AG04449 (cell line): ENCODE measurements around the gene RBP4.

Experiments used
- CTCF ChIA-PET: fragments of 350-600 bp; formaldehyde crosslinking; extraction: SDS; loops from one replicate; lab custom pipeline; 2021; ENCODE audit warnings: antibody characterized with exemption; lab: Yijun Ruan, JAX
- POLR2A ChIA-PET: fragments of 400-600, 350-600 bp; formaldehyde crosslinking; extraction: SDS; loops from one replicate; lab custom pipeline; 2020; ENCODE audit warnings: antibody characterized with exemption, inconsistent platforms; lab: Yijun Ruan, JAX
- DNase-seq: peaks from one replicate; pipeline ENCODE4 v3.0.0-alpha.2; 2010; ENCODE audit warnings: low read depth, low spot score
- H3K4me3 ChIP-seq: 2 replicates; pipeline ENCODE4 v1.5.1; 2011; ENCODE audit warnings: low read depth, mild to moderate bottlenecking, control low read depth, low read length
- TF ChIP-seq, protein P1 (sequence below): IDR thresholded peaks from one replicate; pipeline ENCODE4 v1.5.1; 2011; ENCODE audit warnings: mild to moderate bottlenecking, moderate library complexity, low read length, control low read depth, inconsistent platforms; ENCODE audit not compliant: insufficient read depth; ENCODE audit errors: missing control alignments

Gene RBP4

DNA sequence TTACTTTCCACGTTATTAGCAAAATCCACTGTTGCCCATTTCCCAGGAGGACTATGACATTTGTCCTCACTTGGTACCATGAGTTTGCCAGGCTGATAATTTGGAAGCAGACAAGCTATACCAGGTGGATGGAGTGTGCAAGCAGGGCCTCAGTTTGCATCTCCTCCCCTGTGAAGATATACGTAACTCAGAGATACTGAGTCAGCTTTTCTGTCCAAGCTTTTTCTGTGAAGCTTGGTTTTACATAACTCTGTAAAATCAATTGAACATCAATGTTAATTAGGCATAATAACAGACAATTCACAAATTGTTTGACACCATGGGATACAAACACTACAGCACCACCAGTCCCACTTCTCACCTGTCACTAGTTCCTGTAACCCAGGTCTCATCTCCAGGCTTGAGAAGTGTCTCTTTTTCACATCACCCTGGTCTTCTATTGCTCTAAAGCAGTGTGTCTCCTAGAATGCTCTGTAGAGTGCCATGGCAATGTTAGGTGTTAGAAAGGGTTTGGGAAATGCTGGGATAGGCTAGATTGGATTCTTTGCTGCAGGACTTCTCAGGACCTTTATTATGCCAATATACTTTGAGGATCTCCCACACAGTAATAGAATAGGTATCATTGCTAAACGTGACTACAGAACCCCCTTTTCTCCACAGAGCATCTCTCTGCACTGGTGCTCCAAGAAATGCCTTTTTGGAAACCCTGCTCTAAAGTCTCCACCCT lies 20.9 kb downstream of the RBP4 start:
- no peak overlapping the region for H3K4me3 ChIP-seq
- DNase-seq: no peak
- POLR2A ChIA-PET: no interaction called here
- CTCF ChIA-PET: interaction anchor here (2.1 kb wide), 1 partner anchor 25 kb away, joined by 5 read pairs; no protein-coding TSS in a partner anchor
- TF ChIP-seq, protein P1, sequence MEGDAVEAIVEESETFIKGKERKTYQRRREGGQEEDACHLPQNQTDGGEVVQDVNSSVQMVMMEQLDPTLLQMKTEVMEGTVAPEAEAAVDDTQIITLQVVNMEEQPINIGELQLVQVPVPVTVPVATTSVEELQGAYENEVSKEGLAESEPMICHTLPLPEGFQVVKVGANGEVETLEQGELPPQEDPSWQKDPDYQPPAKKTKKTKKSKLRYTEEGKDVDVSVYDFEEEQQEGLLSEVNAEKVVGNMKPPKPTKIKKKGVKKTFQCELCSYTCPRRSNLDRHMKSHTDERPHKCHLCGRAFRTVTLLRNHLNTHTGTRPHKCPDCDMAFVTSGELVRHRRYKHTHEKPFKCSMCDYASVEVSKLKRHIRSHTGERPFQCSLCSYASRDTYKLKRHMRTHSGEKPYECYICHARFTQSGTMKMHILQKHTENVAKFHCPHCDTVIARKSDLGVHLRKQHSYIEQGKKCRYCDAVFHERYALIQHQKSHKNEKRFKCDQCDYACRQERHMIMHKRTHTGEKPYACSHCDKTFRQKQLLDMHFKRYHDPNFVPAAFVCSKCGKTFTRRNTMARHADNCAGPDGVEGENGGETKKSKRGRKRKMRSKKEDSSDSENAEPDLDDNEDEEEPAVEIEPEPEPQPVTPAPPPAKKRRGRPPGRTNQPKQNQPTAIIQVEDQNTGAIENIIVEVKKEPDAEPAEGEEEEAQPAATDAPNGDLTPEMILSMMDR: no peak

DNA sequence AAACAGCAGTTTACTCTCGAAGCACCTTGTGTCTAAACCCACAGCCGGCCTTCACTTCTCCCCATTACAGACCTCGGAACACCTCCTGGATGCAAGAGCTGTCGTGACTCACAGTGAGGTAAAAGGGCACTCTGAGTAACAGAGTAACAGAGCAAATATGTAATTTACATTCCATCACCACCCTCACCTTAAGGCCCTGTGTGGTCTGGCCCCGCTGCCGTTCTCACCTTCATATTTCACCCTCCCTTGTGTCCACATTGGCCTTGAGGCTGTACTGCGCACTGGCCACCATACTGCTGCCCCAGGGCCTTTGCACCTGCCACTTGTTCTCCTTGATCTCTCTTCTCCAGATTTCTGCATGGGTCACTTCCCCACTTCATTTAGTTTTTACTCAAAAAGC lies 21.9 kb downstream of the RBP4 start:
- ChIA-PET CTCF (interaction anchor here (2.1 kb wide), 1 partner anchor 24 kb away, joined by 5 read pairs; no protein-coding TSS in a partner anchor), POLR2A (no interaction called here)
- TF ChIP-seq, protein P1: no peak
- H3K4me3 ChIP-seq: no peak overlapping the region
- DNase-seq: no peak

DNA sequence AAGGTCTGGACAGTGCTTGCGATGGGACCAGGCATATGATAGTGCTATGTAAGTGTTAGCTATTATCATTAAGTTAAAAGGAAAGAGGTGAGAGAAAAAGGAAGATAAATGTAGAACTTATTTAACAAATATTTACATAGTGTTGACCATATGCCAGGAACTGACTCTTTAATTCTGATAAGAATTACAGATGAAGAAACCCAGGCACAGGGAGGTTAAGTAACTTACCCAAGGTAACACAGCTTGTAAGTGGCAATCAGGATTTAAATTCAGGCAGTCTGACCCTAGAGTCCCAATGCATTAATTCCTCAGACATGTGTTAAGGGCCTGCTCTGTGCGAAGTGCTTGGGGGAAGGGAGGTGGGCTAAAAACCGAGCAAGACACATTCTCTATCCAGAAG lies 23.5 kb downstream of the RBP4 start:
- no peak for DNase-seq
- TF ChIP-seq, protein P1: no peak
- no peak overlapping the region for H3K4me3 ChIP-seq
- POLR2A ChIA-PET: no interaction called here
- CTCF ChIA-PET: no interaction called here

DNA sequence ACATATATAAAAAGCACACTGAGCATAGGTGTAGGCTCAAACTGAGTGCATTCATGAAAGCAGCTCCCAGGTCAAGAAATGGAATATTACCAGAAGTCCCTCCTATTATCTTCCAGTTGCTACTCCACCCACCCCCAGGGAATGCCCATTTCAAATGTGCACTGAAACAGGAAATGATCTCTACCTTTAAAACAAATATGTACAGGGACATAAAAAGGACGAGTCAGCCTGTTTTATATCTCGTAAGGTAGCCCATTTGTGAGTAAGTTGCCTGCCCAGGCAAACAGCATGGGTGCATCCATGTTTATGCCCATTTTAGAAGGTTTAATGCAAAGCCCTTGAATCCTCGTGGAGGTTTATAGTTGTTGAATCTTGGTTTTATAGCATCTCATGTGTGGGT lies 24.1 kb downstream of the RBP4 start:
- no peak overlapping the region for H3K4me3 ChIP-seq
- DNase-seq: no peak
- ChIA-PET POLR2A (no interaction called here), CTCF (no interaction called here)
- TF ChIP-seq, protein P1: no peak

DNA sequence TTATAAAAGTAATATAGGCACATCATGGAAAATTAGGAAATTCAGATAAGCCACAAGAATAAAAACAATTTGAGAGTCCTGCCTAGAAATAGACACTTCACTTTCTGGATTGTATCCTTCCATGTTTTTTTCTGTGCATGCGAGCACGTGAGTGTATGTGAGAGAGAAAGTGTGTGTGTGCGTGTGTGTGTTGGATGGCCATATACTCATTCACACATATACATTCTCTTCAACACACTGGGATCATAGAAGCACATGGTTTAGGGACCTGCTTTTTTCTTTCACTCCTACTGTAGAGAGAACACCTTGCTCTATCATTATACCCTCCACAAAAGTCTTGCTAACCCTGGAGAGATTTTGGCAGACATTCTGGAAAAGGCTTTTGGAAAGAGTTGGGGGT lies 27.1 kb downstream of the RBP4 start:
- ChIA-PET POLR2A (no interaction called here), CTCF (interaction anchor here (0.9 kb wide), 1 partner anchor 10 kb away, joined by 3 read pairs; no protein-coding TSS in a partner anchor)
- TF ChIP-seq, protein P1: no peak
- H3K4me3 ChIP-seq: no peak overlapping the region
- DNase-seq: no peak

DNA sequence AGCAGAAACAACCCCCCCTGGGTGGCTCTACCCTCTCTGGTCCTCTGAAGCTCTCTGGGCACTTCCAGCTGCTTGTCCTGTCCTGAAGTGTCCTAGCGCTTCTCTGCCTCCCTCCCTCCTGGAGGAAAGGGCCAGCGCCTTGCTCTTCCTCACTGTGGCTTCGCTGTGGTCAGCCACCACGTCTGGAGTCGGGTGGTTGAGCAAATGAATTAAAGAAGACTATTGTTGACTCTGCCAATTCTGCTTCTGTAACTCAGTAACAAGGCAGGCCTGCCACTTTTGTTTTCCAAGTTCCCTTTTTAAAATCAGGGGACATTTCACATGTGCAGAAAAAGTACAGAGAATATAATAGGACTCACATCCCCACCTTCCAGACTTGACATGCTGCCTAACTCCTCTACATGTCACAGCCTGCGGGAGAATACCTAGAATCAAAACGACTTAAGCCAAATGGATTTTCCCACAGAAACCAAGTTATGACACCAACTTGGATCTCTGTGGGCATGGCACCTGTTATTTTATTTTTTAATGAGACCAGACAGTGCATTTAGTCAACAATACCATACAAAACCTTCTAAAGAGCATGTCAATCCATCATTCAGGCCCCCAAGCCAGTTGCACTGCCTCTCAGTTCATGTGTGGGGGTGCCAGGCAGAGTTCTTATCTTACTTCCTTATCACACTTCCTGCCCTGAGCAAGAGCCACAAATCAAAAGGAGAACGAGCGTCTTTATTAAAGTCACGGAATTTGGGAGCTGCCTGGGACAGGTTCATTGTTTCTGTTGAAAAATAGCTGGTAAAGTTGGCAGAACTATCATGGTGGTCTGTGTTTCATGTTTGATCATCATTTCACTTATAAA lies 27.8 kb downstream of the RBP4 start:
- TF ChIP-seq, protein P1: no peak
- ChIA-PET POLR2A (no interaction called here), CTCF (no interaction called here)
- H3K4me3 ChIP-seq: no peak overlapping the region
- DNase-seq: no peak
